Fibroblast of lung (primary cell): ENCODE results near the gene OPRD1. TPM values are rescaled to one million over a fixed set of nuclear protein-coding genes. Genes with fewer than 3 reads are reported as not detected.
"Not testable (repeated sequence)": the region's sequence is repeated elsewhere in the genome, so short reads cannot be mapped to it uniquely, and the experiment has no call there.

Experiments
- DNase-seq, 2 donors: peaks; one replicate each; pipeline versions ENCODE4 v3.0.0 to v3.0.0-alpha.2; 2010; ENCODE audit warnings: low read depth in 2 of 2
- H2AFZ ChIP-seq: 2 replicates; pipeline ENCODE4 v1.5.1; 2012; ENCODE audit warnings: low read length, control low read depth, inconsistent platforms
- H3K27ac ChIP-seq: 2 replicates; pipeline ENCODE4 v1.5.1; 2011; ENCODE audit warnings: low read length, control low read depth; ENCODE audit not compliant: insufficient read depth
- H3K27me3 ChIP-seq: 2 replicates; pipeline ENCODE4 v1.5.1; 2011; ENCODE audit warnings: mild to moderate bottlenecking, low read length; ENCODE audit not compliant: control insufficient read depth, insufficient read depth
- H3K36me3 ChIP-seq: 2 replicates; pipeline ENCODE4 v1.5.1; 2011; ENCODE audit warnings: low read length; ENCODE audit not compliant: control insufficient read depth, insufficient read depth
- H3K4me1 ChIP-seq: 2 replicates; pipeline ENCODE4 v1.5.1; 2011; ENCODE audit warnings: low read length; ENCODE audit not compliant: control insufficient read depth, insufficient read depth; ENCODE audit errors: extremely low read depth
- H3K4me2 ChIP-seq: 2 replicates; pipeline ENCODE4 v1.5.1; 2011; ENCODE audit warnings: low read length, control low read depth; ENCODE audit not compliant: insufficient read depth; ENCODE audit errors: extremely low read depth
- H3K4me3 ChIP-seq, 4 experiments: fragments of 200-600 bp in 1 of 4; sonication (generic) in 1 of 4; replicated peaks in 1 of 4; 2 replicates each; pipeline ENCODE4 v1.5.1; 2011 to 2016; ENCODE audit warnings: low read length in 4 of 4, low read depth in 3 of 4, mild to moderate bottlenecking in 3 of 4, control low read depth in 2 of 4, inconsistent platforms in 1 of 4, mixed read lengths in 1 of 4; ENCODE audit not compliant: insufficient read depth in 1 of 4; ENCODE audit errors: control extremely low read depth in 1 of 4
- H3K79me2 ChIP-seq: 2 replicates; pipeline ENCODE4 v1.5.1; 2012; ENCODE audit warnings: mild to moderate bottlenecking, low read length, inconsistent platforms; ENCODE audit not compliant: control insufficient read depth, insufficient read depth
- H3K9ac ChIP-seq: 2 replicates; pipeline ENCODE4 v1.5.1; 2011; ENCODE audit warnings: mild to moderate bottlenecking, low read length, control low read depth; ENCODE audit not compliant: insufficient read depth
- H3K9me3 ChIP-seq: 2 replicates; pipeline ENCODE4 v1.5.1; 2012; ENCODE audit warnings: low read depth, low read length; ENCODE audit not compliant: control insufficient read depth, insufficient read depth
- H4K20me1 ChIP-seq: 2 replicates; pipeline ENCODE4 v1.5.1; 2011; ENCODE audit warnings: low read length; ENCODE audit not compliant: control insufficient read depth, insufficient read depth; ENCODE audit errors: extremely low read depth
- CTCF ChIP-seq, 2 donors: IDR thresholded peaks in 1 of 2; conservative IDR thresholded peaks in 1 of 2; 1 replicate in 1 of 2; 2 replicates in 1 of 2; pipeline ENCODE4 v1.5.1; 2011 to 2012; ENCODE audit warnings: low read length in 2 of 2, control low read depth in 1 of 2, inconsistent platforms in 1 of 2, low read depth in 1 of 2, mild to moderate bottlenecking in 1 of 2
- EZH2 ChIP-seq: IDR thresholded peaks from 2 replicates; pipeline ENCODE4 v1.5.1; 2012; ENCODE audit warnings: low read length, control low read depth, mild to moderate bottlenecking; ENCODE audit errors: missing control alignments
- polyA plus RNA-seq, 2 donors: library from polyadenylated mRNA; depleted of rRNA in 1 of 2; stranded (reverse) in 1 of 2; unstranded in 1 of 2; fragments of >200 nt; gene quantifications; 2 replicates each; pipeline ENCODE4 v1.2.1, GENCODE V29; 2011 to 2012; ENCODE audit warnings: missing spikeins in 1 of 2
- total RNA-seq: library from RNA; depleted of rRNA; stranded (reverse); fragments of >200 nt; gene quantifications from 2 replicates; pipeline ENCODE4 v1.2.1, GENCODE V29; 2014

The OPRD1 gene
- total and polyA plus RNA-seq, 2 donors (not counting 1 experiment from before 2014, with no cell fraction given): under 0.01 to 0.01 TPM

DNA sequence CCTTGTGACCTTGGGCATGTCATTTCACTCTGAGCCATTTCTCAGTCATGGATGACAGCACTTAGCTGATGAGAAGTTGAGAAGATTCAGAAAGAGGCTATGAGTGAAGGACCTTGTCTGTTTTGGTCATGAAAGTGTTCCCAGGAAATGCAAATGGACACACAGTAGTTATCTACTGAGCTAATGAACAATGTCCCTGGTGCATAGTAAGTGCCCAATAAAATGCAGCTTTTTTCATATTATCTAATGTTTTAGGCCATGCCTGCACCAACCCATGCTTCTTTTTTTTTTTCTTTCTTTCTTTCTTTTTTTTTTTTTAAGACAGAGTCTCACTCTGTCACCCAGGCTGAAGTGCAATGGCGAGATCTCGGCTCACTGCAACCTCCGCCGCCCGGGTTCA lies 58.0 kb downstream of the OPRD1 start:
- no peak for DNase-seq
- no peaks in the 10 kb centered on the region for H3K9me3 ChIP-seq
- H3K27me3 ChIP-seq: peaks cover 12% of the 10 kb centered on the region
- TF ChIP-seq CTCF (conservative IDR thresholded peaks at IDR 0.05 in 1 of 2, IDR thresholded peaks at IDR 0.05 in 1 of 2; ENCODE audit: low read depth in 1 of 2, low read length in 2 of 2): no peak
- no peak for TF ChIP-seq EZH2
- no peak overlapping the region for H3K4me3 ChIP-seq
- no peak overlapping the region for H3K27ac ChIP-seq
- no peaks in the 10 kb centered on the region for H3K4me1 ChIP-seq
- no peak overlapping the region for H3K9ac ChIP-seq
- H3K4me2 ChIP-seq: no peak overlapping the region
- no peaks in the 10 kb centered on the region for H4K20me1 ChIP-seq
- no peaks in the 10 kb centered on the region for H3K79me2 ChIP-seq
- no peak overlapping the region for H2AFZ ChIP-seq
- H3K36me3 ChIP-seq: no peaks in the 10 kb centered on the region

DNA sequence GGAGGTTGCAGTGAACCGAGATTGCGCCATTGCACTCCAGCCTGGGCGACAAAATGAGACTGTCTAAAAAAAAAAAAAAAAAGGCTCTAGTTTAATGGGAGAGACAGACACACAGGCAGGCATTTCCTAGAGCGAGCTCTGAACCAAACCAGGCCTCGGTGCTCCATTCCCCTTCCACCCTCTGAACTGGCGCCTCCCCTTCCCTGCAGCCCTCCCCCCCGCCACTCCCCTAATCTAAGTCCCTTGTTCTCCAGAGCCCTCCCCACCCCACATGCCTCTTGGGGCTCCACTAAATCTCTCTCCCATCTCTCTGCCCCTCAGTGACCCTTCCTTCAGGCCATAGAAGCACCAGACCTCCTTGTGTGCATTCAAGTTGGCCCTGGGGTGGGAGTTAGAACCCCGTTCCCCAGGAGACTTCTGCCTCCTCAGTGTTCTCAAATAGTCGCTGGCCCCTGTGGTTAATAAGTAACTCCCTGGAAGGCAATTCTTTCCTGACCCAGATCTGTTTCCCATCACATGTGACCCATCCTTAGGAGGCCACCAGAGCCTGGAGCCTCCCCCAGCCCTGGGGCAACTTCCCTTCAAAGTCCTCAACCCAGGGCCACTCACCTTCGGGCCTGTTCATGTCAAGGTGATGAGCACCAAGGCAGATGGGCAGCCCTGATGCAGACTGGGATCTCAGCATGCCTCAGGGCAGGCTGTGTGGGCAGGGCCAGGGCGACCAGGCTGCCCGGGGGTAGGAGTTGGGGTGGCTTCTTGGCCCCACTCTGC lies 59.8 kb downstream of the OPRD1 start:
- Histone ChIP-seq H3K4me1 (no peaks in the 10 kb centered on the region), H3K9me3 (no peaks in the 10 kb centered on the region), H3K36me3 (no peaks in the 10 kb centered on the region), H3K79me2 (no peaks in the 10 kb centered on the region), H3K27me3 (no peaks in the 10 kb centered on the region), H3K9ac (no peak overlapping the region), H2AFZ (no peak overlapping the region), H4K20me1 (no peaks in the 10 kb centered on the region), H3K4me2 (no peak overlapping the region), H3K27ac (no peak overlapping the region), H3K4me3 (no peak overlapping the region)
- no peak for TF ChIP-seq CTCF (conservative IDR thresholded peaks at IDR 0.05 in 1 of 2, IDR thresholded peaks at IDR 0.05 in 1 of 2; ENCODE audit: low read depth in 1 of 2, low read length in 2 of 2)
- no peak for TF ChIP-seq EZH2
- no peak for DNase-seq

DNA sequence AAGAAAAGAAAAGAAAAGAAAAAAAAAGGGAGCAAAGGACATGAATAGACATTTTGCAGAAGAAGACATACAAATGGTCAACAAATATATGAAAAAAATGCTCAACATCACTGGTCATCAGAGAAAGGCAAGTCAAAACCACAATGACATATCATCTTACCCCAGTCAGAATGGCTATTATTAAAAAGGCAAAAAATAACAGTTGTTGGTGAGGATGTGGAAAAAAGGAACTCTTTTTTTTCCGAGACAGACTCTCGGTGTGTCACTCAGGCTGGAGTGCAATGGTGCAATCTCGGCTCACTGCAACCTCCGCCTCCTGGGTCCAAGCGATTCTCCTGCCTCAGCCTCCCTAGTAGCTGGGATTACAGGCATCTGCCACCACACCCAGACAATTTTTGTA lies 63.2 kb downstream of the OPRD1 start:
- not testable (repeated sequence) for H3K9ac ChIP-seq

More for the DNA sequence above, 63.2 kb downstream of the OPRD1 start:
- H2AFZ ChIP-seq, DNase-seq, H3K4me1 ChIP-seq, H3K9me3 ChIP-seq, H4K20me1 ChIP-seq, H3K79me2 ChIP-seq, H3K27me3 ChIP-seq, H3K27ac ChIP-seq, H3K4me2 ChIP-seq, H3K4me3 ChIP-seq, H3K36me3 ChIP-seq: not testable (repeated sequence)
